HepG2 (cell line): ENCODE measurements around the gene SKP2. TPM values are rescaled to one million over a fixed set of nuclear protein-coding genes. Genes with fewer than 3 reads are reported as not detected.

Experiments
- ATAC-seq: fragments of 200-7000 bp; cut with Tn5 transposase; 3 replicates; pipeline ENCODE4 v1.9.1; 2020; ENCODE audit warnings: mild to moderate bottlenecking, moderate library complexity
- BruUV-seq: library from RNA; stranded (reverse); fragments of 400-500 nt; replicated peaks from 2 replicates; lab custom pipeline; 2021; lab: Mats Ljungman, UMichigan
- CTCF ChIA-PET: fragments of 300-600 bp; formaldehyde crosslinking; extraction: SDS; loops from one replicate; lab custom pipeline; 2021; ENCODE audit warnings: low total read pairs, inconsistent platforms, low intra/inter-chr PET ratio; lab: Yijun Ruan, JAX
- POLR2A ChIA-PET: fragments of 350-600 bp; sonication (Branson Sonifier 250); formaldehyde crosslinking; loops from one replicate; lab custom pipeline; 2020; ENCODE audit warnings: antibody characterized with exemption, inconsistent platforms; lab: Yijun Ruan, JAX
- DNase-seq: peaks from one replicate; pipeline ENCODE4 v3.0.0-alpha.2; 2015; ENCODE audit warnings: low spot score
- FAIRE-seq: peaks from 3 replicates; lab custom pipeline; 2011; peaks lifted over from hg19 to GRCh38; lab: Jason Lieb, UNC
- H2AFZ ChIP-seq: one replicate; pipeline ENCODE4 v1.6.1; 2011; ENCODE audit warnings: low read length, inconsistent platforms
- H3K27ac ChIP-seq: fragments of 300-600 bp; 3 replicates; pipeline ENCODE4 v1.8.0; 2011; ENCODE audit warnings: mixed run types, mild to moderate bottlenecking, mixed read lengths, low read length, inconsistent platforms; ENCODE audit not compliant: insufficient read depth; ENCODE audit errors: extremely low read length
- H3K27me3 ChIP-seq, 2 experiments: fragments of 200-600 bp in 1 of 2; 2 replicates in 1 of 2; 3 replicates in 1 of 2; pipeline versions ENCODE4 v1.6.0 to v1.8.0; 2011; ENCODE audit warnings: low read length in 2 of 2, mild to moderate bottlenecking in 2 of 2, moderate library complexity in 2 of 2, inconsistent platforms in 1 of 2; ENCODE audit not compliant: insufficient read depth in 2 of 2, control insufficient read depth in 1 of 2
- H3K36me3 ChIP-seq, 2 experiments: fragments of 200-600 bp in 1 of 2; replicated peaks in 1 of 2; 2 replicates in 1 of 2; 3 replicates in 1 of 2; pipeline versions ENCODE4 v1.5.1 to v1.8.0; 2011; ENCODE audit warnings: low read length in 2 of 2, inconsistent platforms in 1 of 2; ENCODE audit not compliant: insufficient read depth in 2 of 2, control insufficient read depth in 1 of 2
- H3K4me1 ChIP-seq: 2 replicates; pipeline ENCODE4 v1.5.1; 2012; ENCODE audit warnings: low read length, inconsistent platforms; ENCODE audit not compliant: insufficient read depth
- H3K4me2 ChIP-seq: 2 replicates; pipeline ENCODE4 v1.6.0; 2011; ENCODE audit warnings: low read depth, low read length, inconsistent platforms
- H3K4me3 ChIP-seq, 3 experiments: fragments of 200-600 bp in 1 of 3; sonication (generic), shearing (Covaris generic) in 1 of 3; replicated peaks in 1 of 3; 2 replicates each; pipeline ENCODE4 v1.5.1; 2011 to 2016; ENCODE audit warnings: low read length in 3 of 3, inconsistent platforms in 2 of 3, low read depth in 2 of 3, mild to moderate bottlenecking in 2 of 3, control low read depth in 1 of 3, mixed read lengths in 1 of 3; ENCODE audit not compliant: insufficient read depth in 1 of 3
- H3K79me2 ChIP-seq: one replicate; pipeline ENCODE4 v1.6.1; 2011; ENCODE audit warnings: low read length, inconsistent platforms; ENCODE audit not compliant: insufficient read depth
- H3K9ac ChIP-seq: 2 replicates; pipeline ENCODE4 v1.6.0; 2011; ENCODE audit warnings: mild to moderate bottlenecking, low read depth, low read length, inconsistent platforms; ENCODE audit not compliant: insufficient read depth
- H3K9me3 ChIP-seq: 2 replicates; pipeline ENCODE4 v1.5.1; 2012; ENCODE audit warnings: mild to moderate bottlenecking, low read length
- H4K20me1 ChIP-seq: 2 replicates; pipeline ENCODE4 v1.6.0; 2011; ENCODE audit warnings: inconsistent platforms, mild to moderate bottlenecking, low read length, moderate library complexity; ENCODE audit not compliant: insufficient read depth
- ATAD3A ChIP-seq: sonication (generic); formaldehyde crosslinking; IDR thresholded peaks from 2 replicates; pipeline ENCODE4 v1.4.0; 2020; ENCODE audit warnings: missing genetic modification reagents
- CCAR2 ChIP-seq: fragments of 200-400 bp; formaldehyde crosslinking; optimal IDR thresholded peaks from 2 replicates; pipeline ENCODE3; 2018; ENCODE audit warnings: low read depth, mild to moderate bottlenecking, low read length, moderate library complexity
- CENPT ChIP-seq: sonication (generic); formaldehyde crosslinking; IDR thresholded peaks from 2 replicates; pipeline ENCODE4 v1.8.0; 2022; ENCODE audit warnings: low read depth, mild to moderate bottlenecking, moderate library complexity, missing genetic modification reagents
- EEA1 ChIP-seq: sonication (generic); formaldehyde crosslinking; IDR thresholded peaks from 2 replicates; pipeline ENCODE4 v1.5.1; 2020; ENCODE audit warnings: mild to moderate bottlenecking, missing genetic modification reagents, borderline replicate concordance
- EHMT2 ChIP-seq: fragments of 200-600 bp; sonication (generic); IDR thresholded peaks from 2 replicates; pipeline ENCODE4 v1.7.0; 2017; ENCODE audit warnings: antibody characterized with exemption, low read depth, low read length, borderline replicate concordance
- GZF1 ChIP-seq: sonication (generic); formaldehyde crosslinking; IDR thresholded peaks from 2 replicates; pipeline ENCODE4 v1.5.1; 2020; ENCODE audit warnings: mild to moderate bottlenecking, missing genetic modification reagents
- NCOA1 ChIP-seq: sonication (generic); formaldehyde crosslinking; IDR thresholded peaks from 2 replicates; pipeline ENCODE4 v1.9.0; 2021; ENCODE audit warnings: missing genetic modification reagents
- NONO ChIP-seq, 2 experiments: fragments of 450-650 bp in 1 of 2; sonication (generic) in 1 of 2; formaldehyde crosslinking in 1 of 2; IDR thresholded peaks in 1 of 2; conservative IDR thresholded peaks in 1 of 2; 2 replicates each; pipeline versions ENCODE4 v1.6.1 to v1.8.0; 2017 to 2022; ENCODE audit warnings: mild to moderate bottlenecking in 1 of 2, missing genetic modification reagents in 1 of 2, moderate library complexity in 1 of 2
- RARA ChIP-seq: IDR thresholded peaks from 2 replicates; pipeline ENCODE4 v1.6.1; 2016; ENCODE audit warnings: missing genetic modification reagents, missing compliant biosample characterization
- TCF12 ChIP-seq, 2 experiments: fragments of 450-650 bp in 1 of 2; sonication (generic) in 1 of 2; formaldehyde crosslinking in 1 of 2; IDR thresholded peaks; 2 replicates each; pipeline versions ENCODE4 v1.6.1 to v1.8.0; 2017 to 2022; ENCODE audit warnings: antibody characterized with exemption in 1 of 2, mild to moderate bottlenecking in 1 of 2, missing genetic modification reagents in 1 of 2, moderate library complexity in 1 of 2
- ZBTB7A ChIP-seq: sonication (generic); formaldehyde crosslinking; IDR thresholded peaks from 2 replicates; pipeline ENCODE4 v1.8.0; 2022; ENCODE audit warnings: mild to moderate bottlenecking, missing genetic modification reagents
- ZNF205 ChIP-seq: IDR thresholded peaks from 2 replicates; pipeline ENCODE4 v1.6.1; 2018; ENCODE audit warnings: missing biosample characterization, missing genetic modification reagents
- ZNF225 ChIP-seq: sonication (generic); formaldehyde crosslinking; IDR thresholded peaks from 2 replicates; pipeline ENCODE4 v1.4.0; 2020; ENCODE audit warnings: mild to moderate bottlenecking, missing genetic modification reagents
- ZNF572 ChIP-seq: sonication (generic); formaldehyde crosslinking; IDR thresholded peaks from 2 replicates; pipeline ENCODE4 v1.5.1; 2020; ENCODE audit warnings: mild to moderate bottlenecking, missing genetic modification reagents
- ZNF788 ChIP-seq: sonication (generic); formaldehyde crosslinking; IDR thresholded peaks from 2 replicates; pipeline ENCODE4 v1.5.0; 2020; ENCODE audit warnings: mild to moderate bottlenecking, missing genetic modification reagents, borderline replicate concordance
- ZSCAN31 ChIP-seq: sonication (generic); formaldehyde crosslinking; IDR thresholded peaks from 2 replicates; pipeline ENCODE4 v1.5.0; 2020; ENCODE audit warnings: low read depth, mild to moderate bottlenecking, missing genetic modification reagents
- WGBS: methylation state at CpG from one replicate; pipeline ENCODE4 v1.1.6; 2017; ENCODE audit warnings: low lambda C conversion rate; 5-methylcytosine and 5-hydroxymethylcytosine counted together
- in situ Hi-C: cut with HindIII; loops from 2 replicates; pipeline ENCODE4 v1.10.0; 2017; ENCODE audit warnings: low pct_unique_long_range_greater_than_20kb; ENCODE audit not compliant: extremely low pct_ligation_motif_present
- intact Hi-C: fragments of 100-400 bp; cut with micrococcal nuclease; formaldehyde crosslinking; loops from one replicate; pipeline ENCODE4 v1.10.0; 2022; ENCODE audit not compliant: unreplicated experiment
- polyA plus RNA-seq, 8 experiments: library from polyadenylated mRNA; depleted of rRNA in 3 of 8; stranded (reverse) in 7 of 8; unstranded in 1 of 8; fragments of >200 nt; fragmentation: Illumina TruSeq in 4 of 8; extraction: Trizol in 4 of 8; gene quantifications; 2 replicates each; pipeline versions ENCODE4 v1.2.1 to v1.2.3, GENCODE V29; 2011 to 2016; ENCODE audit warnings: low read depth in 4 of 8, missing spikeins in 1 of 8, mixed read lengths in 1 of 8; ENCODE audit not compliant: insufficient read depth in 1 of 8
- total RNA-seq, 5 experiments: library from RNA; depleted of rRNA; stranded (reverse); fragments of >200 nt; fragmentation: Illumina TruSeq; extraction: Trizol; gene quantifications; 2 replicates each; pipeline ENCODE4 v1.2.3, GENCODE V29; 2016; ENCODE audit warnings: low read depth in 1 of 5
- TF ChIP-seq, protein P1 (sequence below): sonication (generic); formaldehyde crosslinking; IDR thresholded peaks from 2 replicates; pipeline ENCODE4 v1.8.1; 2023; ENCODE audit warnings: mild to moderate bottlenecking, moderate library complexity, missing genetic modification reagents

Gene SKP2
- total and polyA plus RNA-seq, 2 of the 13 experiments (the other 11 are each of a cell fraction or from before 2014, with no cell fraction given) = 29.6 to 84.1 TPM

GRCh38 chr5:36199620-36200019 lies 47.7 kb downstream of the SKP2 start:
- Histone ChIP-seq H3K79me2 (no peaks in the 10 kb centered on the region), H3K9me3 (no peaks in the 10 kb centered on the region), H3K4me1 (no peaks in the 10 kb centered on the region), H3K9ac (no peak overlapping the region), H3K4me2 (no peak overlapping the region), H3K4me3 (no peak overlapping the region), H3K27me3 (no peaks in the 10 kb centered on the region), H4K20me1 (no peaks in the 10 kb centered on the region), H3K36me3 (peaks cover 7 to 56% of the 10 kb centered on the region in 2 experiments), H2AFZ (no peak overlapping the region), H3K27ac (no peak overlapping the region)
- WGBS = 96% methylated on average over 2 of the region's 2 CpGs
- intact Hi-C loops = no loop called here
- no TSS peak for BruUV-seq
- in situ Hi-C loops = no loop called here
- DNase-seq (no peak), FAIRE-seq (no peak), ATAC-seq (no peak)
- TF ChIP-seq ZSCAN31 (no peak), GZF1 (CRISPR knock-in tag) (no peak), NONO (IDR thresholded peaks at IDR 0.05) (no peak), NONO (CRISPR knock-in tag; conservative IDR thresholded peaks at IDR 0.05) (no peak), EEA1 (no peak), CCAR2 (no peak), CENPT (CRISPR knock-in tag) (no peak), ZNF205 (CRISPR knock-in tag) (no peak), ZNF788 (CRISPR knock-in tag) (no peak), ZBTB7A (CRISPR knock-in tag) (no peak), ZNF572 (CRISPR knock-in tag) (no peak), NCOA1 (CRISPR knock-in tag) (no peak), TCF12 (IDR thresholded peaks at IDR 0.05) (no peak), TCF12 (CRISPR knock-in tag; IDR thresholded peaks at IDR 0.05) (no peak), ATAD3A (CRISPR knock-in tag) (no peak), ZNF225 (CRISPR knock-in tag) (no peak), EHMT2 (no peak), RARA (no peak)
- TF ChIP-seq, protein P1, sequence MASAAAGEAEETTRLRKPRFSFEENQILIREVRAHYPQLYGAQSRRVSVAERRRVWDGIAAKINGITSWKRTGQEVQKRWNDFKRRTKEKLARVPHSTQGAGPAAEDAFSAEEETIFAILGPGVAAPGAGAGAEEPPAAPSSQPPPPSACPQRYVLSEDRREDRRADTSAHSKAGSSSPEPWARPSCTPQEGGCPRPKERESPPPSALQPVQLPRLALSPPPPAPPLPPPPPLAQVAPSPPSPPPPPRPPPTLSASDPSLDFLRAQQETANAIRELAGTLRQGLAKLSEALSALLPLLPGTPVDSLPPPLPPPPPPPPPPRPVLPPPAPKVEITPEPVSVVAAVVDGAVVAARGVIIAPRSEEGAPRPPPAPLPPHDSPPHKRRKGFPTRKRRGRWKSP (CRISPR knock-in tag) = no peak
- POLR2A ChIA-PET = no interaction called here
- CTCF ChIA-PET = no interaction called here
